DND-41 (cell line): ENCODE results near the gene NLRP9.
"Not testable (repeated sequence)": the region's sequence is repeated elsewhere in the genome, so short reads cannot be mapped to it uniquely, and the experiment has no call there.

ENCODE experiments used
- EZH2 ChIP-seq: IDR thresholded peaks from 3 replicates; pipeline ENCODE4 v1.6.1; 2012; ENCODE audit warnings: borderline replicate concordance, low read depth, mild to moderate bottlenecking, moderate library complexity, low read length, inconsistent platforms; ENCODE audit not compliant: severe bottlenecking
- TF ChIP-seq, protein P1 (sequence below): IDR thresholded peaks from 2 replicates; pipeline ENCODE4 v1.5.1; 2012; ENCODE audit warnings: borderline replicate concordance, low read length, moderate library complexity, mild to moderate bottlenecking; ENCODE audit not compliant: poor library complexity, severe bottlenecking; ENCODE audit errors: extremely low read depth

DNA sequence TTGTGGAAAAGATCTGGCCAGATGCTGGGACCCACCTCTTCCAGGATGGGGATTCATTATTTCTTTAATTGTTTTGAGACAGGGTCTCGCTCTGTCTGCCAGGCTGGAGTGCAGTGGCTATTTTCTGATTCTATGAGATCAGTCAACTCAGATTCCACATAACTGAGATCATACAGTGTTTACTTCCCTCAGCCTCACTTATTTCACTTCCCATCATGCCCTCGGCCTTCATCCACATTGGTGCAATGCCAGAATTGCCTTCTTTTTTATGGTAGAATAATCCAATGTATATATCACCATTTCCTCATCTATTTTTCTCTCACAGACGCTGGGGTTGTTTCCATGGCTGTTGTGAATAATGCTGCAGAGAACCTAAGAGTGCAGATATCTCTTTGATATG, 31.4 kb upstream of the NLRP9 start:
- TF ChIP-seq, protein P1, sequence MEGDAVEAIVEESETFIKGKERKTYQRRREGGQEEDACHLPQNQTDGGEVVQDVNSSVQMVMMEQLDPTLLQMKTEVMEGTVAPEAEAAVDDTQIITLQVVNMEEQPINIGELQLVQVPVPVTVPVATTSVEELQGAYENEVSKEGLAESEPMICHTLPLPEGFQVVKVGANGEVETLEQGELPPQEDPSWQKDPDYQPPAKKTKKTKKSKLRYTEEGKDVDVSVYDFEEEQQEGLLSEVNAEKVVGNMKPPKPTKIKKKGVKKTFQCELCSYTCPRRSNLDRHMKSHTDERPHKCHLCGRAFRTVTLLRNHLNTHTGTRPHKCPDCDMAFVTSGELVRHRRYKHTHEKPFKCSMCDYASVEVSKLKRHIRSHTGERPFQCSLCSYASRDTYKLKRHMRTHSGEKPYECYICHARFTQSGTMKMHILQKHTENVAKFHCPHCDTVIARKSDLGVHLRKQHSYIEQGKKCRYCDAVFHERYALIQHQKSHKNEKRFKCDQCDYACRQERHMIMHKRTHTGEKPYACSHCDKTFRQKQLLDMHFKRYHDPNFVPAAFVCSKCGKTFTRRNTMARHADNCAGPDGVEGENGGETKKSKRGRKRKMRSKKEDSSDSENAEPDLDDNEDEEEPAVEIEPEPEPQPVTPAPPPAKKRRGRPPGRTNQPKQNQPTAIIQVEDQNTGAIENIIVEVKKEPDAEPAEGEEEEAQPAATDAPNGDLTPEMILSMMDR = not testable (repeated sequence)
- not testable (repeated sequence) for TF ChIP-seq EZH2
